T-helper 2 cell treated with Interferon-gamma antibody and Interleukin-4, amounts not matched to agents 5 μg/mL and 100 μg/mL, for 36 hours (primary cell): ENCODE results near the gene ZNF749.
"Not testable (repeated sequence)": the region's sequence is repeated elsewhere in the genome, so short reads cannot be mapped to it uniquely, and the experiment has no call there.

ENCODE experiments used
- DNase-seq: peaks from one replicate; pipeline ENCODE4 v3.0.0; 2021; ENCODE audit warnings: low spot score
- H3K27ac Mint-ChIP-seq: one replicate; pipeline ENCODE4 v1.8.0; 2021; ENCODE audit warnings: mild to moderate bottlenecking, mixed read lengths
- H3K27me3 Mint-ChIP-seq: one replicate; pipeline ENCODE4 v1.8.0; 2021; ENCODE audit warnings: low read depth, mixed read lengths
- H3K36me3 Mint-ChIP-seq: one replicate; pipeline ENCODE4 v1.8.0; 2021; ENCODE audit warnings: low read depth, mixed read lengths
- H3K4me1 Mint-ChIP-seq: one replicate; pipeline ENCODE4 v1.8.0; 2021; ENCODE audit warnings: low read depth, mixed read lengths
- H3K4me3 Mint-ChIP-seq: one replicate; pipeline ENCODE4 v1.8.0; 2022; ENCODE audit warnings: mild to moderate bottlenecking, moderate library complexity, mixed read lengths
- H3K9me3 Mint-ChIP-seq: one replicate; pipeline ENCODE4 v1.8.0; 2021; ENCODE audit warnings: mixed read lengths

The ZNF749 gene

GRCh38 chr19:57437931-57438330, 2.8 kb downstream of the ZNF749 start:
- no peak overlapping the region for H3K27ac Mint-ChIP-seq
- no peak overlapping the region for H3K4me3 Mint-ChIP-seq
- DNase-seq = no peak
- H3K36me3 Mint-ChIP-seq = peaks cover 68% of the 10 kb centered on the region
- peaks cover 17% of the 10 kb centered on the region for H3K4me1 Mint-ChIP-seq
- H3K9me3 Mint-ChIP-seq = peaks cover 63% of the 10 kb centered on the region
- H3K27me3 Mint-ChIP-seq = no peaks in the 10 kb centered on the region

GRCh38 chr19:57438925-57439324, 3.8 kb downstream of the ZNF749 start:
- Mint-ChIP-seq H3K36me3 (peaks cover 75% of the 10 kb centered on the region), H3K9me3 (peaks cover 61% of the 10 kb centered on the region), H3K27me3 (no peaks in the 10 kb centered on the region), H3K27ac (no peak overlapping the region), H3K4me1 (peaks cover 17% of the 10 kb centered on the region), H3K4me3 (no peak overlapping the region)
- no peak for DNase-seq

- Mint-ChIP-seq H3K4me1 (no peaks in the 10 kb centered on the region), H3K36me3 (peaks cover 77% of the 10 kb centered on the region), H3K27ac (no peak overlapping the region), H3K9me3 (peaks cover 70% of the 10 kb centered on the region), H3K4me3 (no peak overlapping the region), H3K27me3 (no peaks in the 10 kb centered on the region)
- DNase-seq = no peak
Observed at GRCh38 chr19:57441979-57442752, 7.0 kb downstream of the ZNF749 start.

GRCh38 chr19:57443121-57443696, 8.1 kb downstream of the ZNF749 start:
- H3K36me3 Mint-ChIP-seq = peaks cover 70% of the 10 kb centered on the region
- no peak overlapping the region for H3K4me3 Mint-ChIP-seq

GRCh38 chr19:57452307-57452706, 17.2 kb downstream of the ZNF749 start:
- no peak for DNase-seq
- H3K27me3 Mint-ChIP-seq = no peaks in the 10 kb centered on the region
- H3K27ac Mint-ChIP-seq = no peak overlapping the region
- no peak overlapping the region for H3K4me3 Mint-ChIP-seq
- H3K4me1 Mint-ChIP-seq = no peaks in the 10 kb centered on the region
- H3K36me3 Mint-ChIP-seq = peaks cover 1% of the 10 kb centered on the region
- H3K9me3 Mint-ChIP-seq = peaks cover 46% of the 10 kb centered on the region

More at GRCh38 chr19:57443121-57443696, 8.1 kb downstream of the ZNF749 start:
- no peaks in the 10 kb centered on the region for H3K4me1 Mint-ChIP-seq
- H3K27me3 Mint-ChIP-seq = no peaks in the 10 kb centered on the region
- DNase-seq = no peak
- H3K9me3 Mint-ChIP-seq = peaks cover 69% of the 10 kb centered on the region
- no peak overlapping the region for H3K27ac Mint-ChIP-seq

- no peaks in the 10 kb centered on the region for H3K4me1 Mint-ChIP-seq
- peaks cover 2% of the 10 kb centered on the region for H3K36me3 Mint-ChIP-seq
- H3K4me3 Mint-ChIP-seq = no peak overlapping the region
- peaks cover 63% of the 10 kb centered on the region for H3K9me3 Mint-ChIP-seq
- no peaks in the 10 kb centered on the region for H3K27me3 Mint-ChIP-seq
- no peak for DNase-seq
- no peak overlapping the region for H3K27ac Mint-ChIP-seq
Observed at GRCh38 chr19:57465680-57466381, 30.7 kb downstream of the ZNF749 start.

- Mint-ChIP-seq H3K4me1 (no peaks in the 10 kb centered on the region), H3K27me3 (no peaks in the 10 kb centered on the region), H3K9me3 (peaks cover 63% of the 10 kb centered on the region), H3K36me3 (peaks cover 2% of the 10 kb centered on the region), H3K27ac (no peak overlapping the region), H3K4me3 (no peak overlapping the region)
- no peak for DNase-seq
Observed at GRCh38 chr19:57466489-57466888, 31.4 kb downstream of the ZNF749 start.

- Mint-ChIP-seq H3K4me3 (no peak overlapping the region), H3K36me3 (peaks cover 39% of the 10 kb centered on the region), H3K27ac (no peak overlapping the region), H3K27me3 (no peaks in the 10 kb centered on the region), H3K9me3 (peaks cover 87% of the 10 kb centered on the region), H3K4me1 (peaks cover 8% of the 10 kb centered on the region)
- DNase-seq = no peak
Observed at GRCh38 chr19:57473646-57474045, 38.5 kb downstream of the ZNF749 start.

- H3K9me3 Mint-ChIP-seq = peaks cover 70% of the 10 kb centered on the region
- peaks cover 8% of the 10 kb centered on the region for H3K4me1 Mint-ChIP-seq
- peaks cover 37% of the 10 kb centered on the region for H3K36me3 Mint-ChIP-seq
- peak; percentile 81 for DNase-seq
- H3K27ac Mint-ChIP-seq = peak within 1 kb of the TSS; percentile 87
- H3K27me3 Mint-ChIP-seq = no peaks in the 10 kb centered on the region
- H3K4me3 Mint-ChIP-seq = peak within 1 kb of the TSS; percentile 87
Observed at GRCh38 chr19:57477191-57478008, 42.3 kb downstream of the ZNF749 start, which contains the start of gene ZNF772. TSS of gene ZNF772 (minus strand) at chr19:57477566. CDS start at chr19:57477309, 257 bp downstream.

GRCh38 chr19:57487477-57488298, 52.6 kb downstream of the ZNF749 start, which contains the start of gene ZNF419:
TSS of gene ZNF419 (plus strand) at chr19:57487750. CDS start at chr19:57487951, 201 bp downstream.
- H3K4me1 Mint-ChIP-seq, H3K27me3 Mint-ChIP-seq: not testable (repeated sequence)
- H3K9me3 Mint-ChIP-seq = peaks cover 56% of the 10 kb centered on the region
- DNase-seq = peak; percentile 87
- peak within 1 kb of the TSS; percentile 55 for H3K27ac Mint-ChIP-seq
- H3K4me3 Mint-ChIP-seq = peak within 1 kb of the TSS; percentile 73
- H3K36me3 Mint-ChIP-seq = peaks cover 34% of the 10 kb centered on the region

GRCh38 chr19:57488299-57488644, 53.1 kb downstream of the ZNF749 start:
- Mint-ChIP-seq H3K4me3 (peak overlapping the region; percentile 73), H3K9me3 (peaks cover 62% of the 10 kb centered on the region), H3K36me3 (peaks cover 40% of the 10 kb centered on the region)
- not testable (repeated sequence) for H3K4me1 Mint-ChIP-seq, H3K27ac Mint-ChIP-seq, H3K27me3 Mint-ChIP-seq, DNase-seq
